ENCODE data around the gene DCN.

DCN gene

DNA sequence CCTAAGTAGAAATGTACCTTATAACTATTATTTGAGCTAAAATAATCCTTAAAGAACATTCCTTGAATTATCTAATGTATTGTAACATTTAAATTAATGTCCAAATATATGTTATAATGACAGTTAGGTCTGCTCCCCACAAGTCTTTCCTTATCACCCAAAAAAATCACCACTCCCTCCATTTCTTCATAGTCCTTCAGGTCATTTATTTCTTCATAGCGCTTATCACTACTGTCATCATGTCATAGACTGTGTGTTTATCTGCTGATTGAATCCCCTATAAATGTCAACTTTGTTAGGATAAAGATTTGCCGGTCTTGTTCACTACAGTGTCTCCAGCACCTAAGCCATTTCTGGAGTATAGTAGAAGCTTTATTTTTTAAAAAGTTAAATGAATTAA, 83.3 kb downstream of the DCN start:
- TF ChIP-seq, protein P1, sequence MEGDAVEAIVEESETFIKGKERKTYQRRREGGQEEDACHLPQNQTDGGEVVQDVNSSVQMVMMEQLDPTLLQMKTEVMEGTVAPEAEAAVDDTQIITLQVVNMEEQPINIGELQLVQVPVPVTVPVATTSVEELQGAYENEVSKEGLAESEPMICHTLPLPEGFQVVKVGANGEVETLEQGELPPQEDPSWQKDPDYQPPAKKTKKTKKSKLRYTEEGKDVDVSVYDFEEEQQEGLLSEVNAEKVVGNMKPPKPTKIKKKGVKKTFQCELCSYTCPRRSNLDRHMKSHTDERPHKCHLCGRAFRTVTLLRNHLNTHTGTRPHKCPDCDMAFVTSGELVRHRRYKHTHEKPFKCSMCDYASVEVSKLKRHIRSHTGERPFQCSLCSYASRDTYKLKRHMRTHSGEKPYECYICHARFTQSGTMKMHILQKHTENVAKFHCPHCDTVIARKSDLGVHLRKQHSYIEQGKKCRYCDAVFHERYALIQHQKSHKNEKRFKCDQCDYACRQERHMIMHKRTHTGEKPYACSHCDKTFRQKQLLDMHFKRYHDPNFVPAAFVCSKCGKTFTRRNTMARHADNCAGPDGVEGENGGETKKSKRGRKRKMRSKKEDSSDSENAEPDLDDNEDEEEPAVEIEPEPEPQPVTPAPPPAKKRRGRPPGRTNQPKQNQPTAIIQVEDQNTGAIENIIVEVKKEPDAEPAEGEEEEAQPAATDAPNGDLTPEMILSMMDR (IDR thresholded peaks at IDR 0.05): no peak

DNA sequence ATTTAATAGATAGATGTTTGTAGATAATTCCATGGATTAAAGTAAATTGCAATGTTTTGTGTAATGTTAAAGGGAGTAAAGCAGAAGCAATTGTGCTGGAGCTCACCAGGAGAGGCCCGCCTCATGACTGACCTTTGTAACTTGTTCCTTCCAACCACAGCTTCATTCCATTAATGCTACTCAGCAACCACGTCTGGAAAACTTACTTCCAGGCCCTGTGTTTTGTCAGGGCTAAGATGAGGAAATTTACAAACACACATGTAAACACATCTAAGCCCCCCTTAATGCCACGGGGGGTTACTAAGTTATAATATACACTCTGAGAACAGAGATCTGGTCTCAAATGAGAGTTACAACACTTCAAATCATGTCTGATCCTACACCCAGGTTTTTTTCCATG, 83.7 kb downstream of the DCN start:
- TF ChIP-seq, protein P1 (IDR thresholded peaks at IDR 0.05): no peak

DNA sequence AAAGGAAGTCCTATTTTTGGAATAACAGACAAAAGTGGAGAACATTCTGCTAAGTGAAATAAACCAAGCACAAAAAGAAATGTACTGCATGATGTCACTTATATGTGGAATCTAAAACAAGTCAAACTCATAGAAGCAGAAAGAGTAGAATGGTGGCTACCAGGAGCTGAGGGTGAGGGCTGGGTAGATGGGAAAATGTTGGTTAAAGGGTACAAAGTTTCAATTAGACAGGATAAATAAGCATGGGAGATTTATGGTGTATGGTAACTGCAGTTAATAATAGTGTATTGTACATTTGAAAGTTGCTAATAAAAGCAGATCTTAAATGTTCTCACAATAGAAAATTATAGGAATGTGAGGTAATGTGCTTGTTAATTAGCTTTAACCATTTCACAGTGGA, 84.2 kb downstream of the DCN start:
- TF ChIP-seq, protein P1 (IDR thresholded peaks at IDR 0.05): no peak

GRCh38 chr12:91094957-91095356, 87.7 kb downstream of the DCN start:
- TF ChIP-seq, protein P1 (IDR thresholded peaks at IDR 0.05): no peak

DNA sequence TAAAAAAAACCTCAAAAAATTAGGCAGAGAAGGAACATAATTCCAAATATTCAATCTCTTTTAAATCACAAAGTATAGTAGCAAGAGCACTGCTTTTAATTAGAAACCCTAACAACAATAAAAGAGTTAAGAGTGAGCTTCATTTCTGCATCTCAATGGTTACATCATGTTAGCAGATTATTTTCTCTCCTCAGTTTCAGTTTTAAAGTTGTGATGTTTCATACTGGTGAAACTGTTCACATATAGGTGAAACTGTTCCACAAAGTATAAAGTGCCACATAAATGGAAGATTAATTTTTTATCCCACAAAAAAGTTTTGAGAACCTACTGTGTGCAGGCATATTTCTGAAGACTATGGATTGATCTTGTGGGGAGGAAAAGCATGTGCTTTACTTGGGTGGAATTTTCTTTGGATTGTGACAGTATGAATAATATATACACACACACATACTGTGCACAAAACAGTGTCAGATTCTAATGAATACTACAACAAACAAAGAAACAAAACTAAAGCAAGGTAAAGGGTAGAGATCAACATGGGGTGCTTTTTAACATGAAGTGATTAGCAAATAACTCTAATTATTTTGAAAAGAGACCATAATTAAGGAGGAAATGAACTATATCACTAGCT, 88.5 kb downstream of the DCN start:
- TF ChIP-seq, protein P1 (IDR thresholded peaks at IDR 0.05): no peak

- TF ChIP-seq, protein P1 (IDR thresholded peaks at IDR 0.05): no peak
These were observed 89.3 kb downstream of the DCN start for GRCh38 chr12:91093341-91093740.

DNA sequence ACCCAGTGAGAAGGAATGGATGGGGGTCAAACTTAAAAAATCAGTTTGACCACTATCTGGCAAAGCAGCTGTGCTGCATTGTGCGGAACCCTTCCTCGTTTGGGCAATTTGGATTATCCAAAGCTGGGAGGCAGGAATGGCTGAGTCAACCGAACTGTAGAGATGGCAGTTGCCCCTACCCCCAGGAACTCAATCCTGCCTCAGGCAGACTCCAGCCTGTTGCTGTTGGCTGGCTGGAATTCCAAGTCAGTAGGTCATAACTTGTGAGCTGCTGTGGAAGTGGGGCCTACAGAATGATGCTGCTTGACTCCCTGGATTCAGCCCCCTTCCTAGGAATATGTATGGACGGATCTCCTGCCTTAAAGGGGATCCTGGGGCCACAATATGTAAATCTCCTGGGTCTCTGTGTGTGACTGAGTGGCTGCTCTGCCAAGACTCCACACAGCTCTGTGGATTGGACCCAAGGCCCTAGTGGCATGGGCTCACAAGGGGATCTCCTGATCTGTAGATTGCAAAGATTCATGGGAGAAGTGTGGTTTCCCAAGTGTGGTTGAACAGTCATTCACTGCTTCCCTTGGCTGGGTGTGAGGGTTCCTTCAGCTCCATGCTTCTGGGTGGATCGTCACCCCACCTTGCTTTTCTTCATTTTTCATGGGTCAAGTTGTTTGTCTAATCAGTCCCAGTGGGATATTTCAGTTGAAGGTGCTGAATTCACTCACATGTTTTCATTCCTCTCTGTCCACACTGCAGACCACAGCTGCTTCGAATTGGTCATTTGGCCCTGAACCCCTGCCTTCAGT, 90.5 kb downstream of the DCN start:
- TF ChIP-seq, protein P1 (IDR thresholded peaks at IDR 0.05): no peak

Measured in LNCAP (cell line).